WTC11 (cell line): ENCODE results near the gene ALOXE3. TPM values are rescaled to one million over a fixed set of nuclear protein-coding genes. Genes with fewer than 3 reads are reported as not detected.

Source experiments
- ATAC-seq: fragments of 200-7000 bp; cut with Tn5 transposase; 2 replicates; pipeline ENCODE4 v1.10.0; 2021; ENCODE audit warnings: mild to moderate bottlenecking, moderate library complexity
- CTCF ChIA-PET: fragments of 300-600 bp; sonication (Branson Sonifier 250); formaldehyde crosslinking; loops from one replicate; lab custom pipeline; 2021; ENCODE audit warnings: antibody characterized with exemption; lab: Charles Lee
- POLR2A ChIA-PET: fragments of 350-600 bp; sonication (Branson Sonifier 250); formaldehyde crosslinking; loops from one replicate; lab custom pipeline; 2021; ENCODE audit warnings: antibody characterized with exemption; lab: Charles Lee
- DNase-seq: peaks from one replicate; pipeline ENCODE4 v3.0.0; 2021; ENCODE audit warnings: low spot score
- H3K27ac Mint-ChIP-seq: 2 replicates; pipeline ENCODE4 v1.8.0; 2021; ENCODE audit warnings: mixed read lengths
- H3K27me3 Mint-ChIP-seq: 2 replicates; pipeline ENCODE4 v1.8.0; 2021; ENCODE audit warnings: low read depth, mild to moderate bottlenecking, moderate library complexity, mixed read lengths
- H3K36me3 Mint-ChIP-seq: 2 replicates; pipeline ENCODE4 v1.8.0; 2021; ENCODE audit warnings: mixed read lengths
- H3K4me1 Mint-ChIP-seq: 2 replicates; pipeline ENCODE4 v1.8.0; 2022; ENCODE audit warnings: mixed read lengths
- H3K4me3 Mint-ChIP-seq: 2 replicates; pipeline ENCODE4 v1.8.0; 2021; ENCODE audit warnings: mild to moderate bottlenecking, moderate library complexity, mixed read lengths
- H3K9me3 Mint-ChIP-seq: 2 replicates; pipeline ENCODE4 v1.8.0; 2021; ENCODE audit warnings: mixed read lengths
- ARID4B ChIP-seq: sonication (generic); formaldehyde crosslinking; IDR thresholded peaks from 2 replicates; pipeline ENCODE4 v1.8.0; 2023; ENCODE audit warnings: missing genetic modification reagents, mild to moderate bottlenecking, borderline replicate concordance
- FOXJ3 ChIP-seq: sonication (generic); formaldehyde crosslinking; IDR thresholded peaks from 2 replicates; pipeline ENCODE4 v1.9.0; 2021; ENCODE audit warnings: missing genetic modification reagents, mild to moderate bottlenecking, borderline replicate concordance
- JAZF1 ChIP-seq: fragments of 250-450 bp; sonication (Bioruptor Pico); IDR thresholded peaks from 2 replicates; pipeline ENCODE4 v1.9.0; 2021; ENCODE audit warnings: moderate library complexity, mild to moderate bottlenecking, inconsistent platforms
- MAX ChIP-seq: sonication (generic); formaldehyde crosslinking; IDR thresholded peaks from 2 replicates; pipeline ENCODE4 v1.8.0; 2022; ENCODE audit warnings: mild to moderate bottlenecking, missing genetic modification reagents
- NFE2L1 ChIP-seq: sonication (generic); formaldehyde crosslinking; IDR thresholded peaks from 2 replicates; pipeline ENCODE4 v1.8.1; 2023; ENCODE audit warnings: missing genetic modification reagents
- NR2C2 ChIP-seq: sonication (generic); formaldehyde crosslinking; IDR thresholded peaks from 2 replicates; pipeline ENCODE4 v1.8.0; 2022; ENCODE audit warnings: mild to moderate bottlenecking, missing genetic modification reagents
- TEAD4 ChIP-seq: sonication (generic); formaldehyde crosslinking; IDR thresholded peaks from 2 replicates; pipeline ENCODE4 v1.8.0; 2022; ENCODE audit warnings: mild to moderate bottlenecking, missing genetic modification reagents
- ZNF416 ChIP-seq: fragments of 250-450 bp; sonication (Bioruptor Pico); IDR thresholded peaks from 2 replicates; pipeline ENCODE4 v1.9.0; 2021; ENCODE audit warnings: mild to moderate bottlenecking, inconsistent platforms
- total RNA-seq: library from RNA; stranded (reverse); gene quantifications from 3 replicates; pipeline ENCODE4 v1.2.3, GENCODE V29; 2021
- TF ChIP-seq, protein P1 (sequence below): fragments of 250-450 bp; sonication (Bioruptor Pico); IDR thresholded peaks from 2 replicates; pipeline ENCODE4 v2.1.2; 2022; ENCODE audit warnings: mild to moderate bottlenecking, moderate library complexity
- TF ChIP-seq, protein P2 (sequence below): fragments of 250-450 bp; sonication (Bioruptor Pico); IDR thresholded peaks from 2 replicates; pipeline ENCODE4 v1.9.0; 2021; ENCODE audit warnings: mild to moderate bottlenecking
- TF ChIP-seq, protein P3 (sequence below): sonication (generic); formaldehyde crosslinking; IDR thresholded peaks from 2 replicates; pipeline ENCODE4 v1.8.1; 2022; ENCODE audit warnings: mild to moderate bottlenecking, missing genetic modification reagents, moderate library complexity, borderline replicate concordance

ALOXE3 gene
- total RNA-seq, 1 experiment from 2014 or later: 0.81 TPM

GRCh38 chr17:8076502-8077266 lies 41.6 kb downstream of the ALOXE3 start (continued):
- TF ChIP-seq JAZF1 (CRISPR knock-in tag): no peak
- TF ChIP-seq, all 79 proteins: peak for 0

DNA sequence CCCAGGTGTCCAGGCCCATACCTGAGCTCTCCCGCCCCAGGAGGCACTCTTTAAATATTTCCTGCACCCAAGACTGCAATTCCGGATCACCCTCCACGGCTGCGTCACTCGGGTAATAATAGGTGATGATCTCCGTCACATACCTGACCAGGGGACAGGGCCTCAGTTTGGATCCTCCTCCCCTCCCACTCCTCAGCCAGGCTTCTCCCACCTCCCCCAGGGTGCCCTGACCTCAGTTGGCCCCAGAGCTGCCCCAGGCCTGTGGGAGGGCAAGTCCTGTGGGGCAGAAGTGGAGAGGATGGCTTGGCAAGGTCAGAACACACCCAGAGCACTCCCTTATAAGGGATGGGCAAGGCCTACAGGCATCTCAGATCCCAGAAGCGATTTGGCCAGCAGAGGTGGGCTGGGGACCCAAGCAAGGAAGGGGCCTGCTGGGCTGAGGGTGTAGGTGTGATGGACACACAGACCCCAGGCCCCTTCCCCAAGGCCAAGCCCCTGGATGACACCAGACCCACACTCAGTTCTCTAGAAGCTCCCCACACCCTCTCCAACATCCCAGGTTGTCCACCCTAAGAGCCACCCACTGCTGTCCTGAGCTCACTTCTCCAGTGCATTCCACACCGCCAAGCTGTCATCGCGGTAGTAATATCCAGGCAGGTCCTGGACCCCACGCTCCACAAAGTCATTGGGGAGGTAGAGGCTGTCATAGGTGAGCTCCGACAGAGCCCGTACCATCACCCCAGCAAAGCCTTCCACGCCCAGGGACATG lies 42.6 kb downstream of the ALOXE3 start:
- peaks cover 88% of the 10 kb centered on the region for H3K27me3 Mint-ChIP-seq
- no peak overlapping the region for H3K27ac Mint-ChIP-seq
- no peaks in the 10 kb centered on the region for H3K36me3 Mint-ChIP-seq
- CTCF ChIA-PET: interaction anchor here (1.9 to 13.0 kb wide), 6 partner anchors 11 to 87 kb away, joined by 6 to 380 read pairs (median 69); partner anchors contain the start of genes ALOX12B and ALOXE3
- no peak overlapping the region for H3K4me3 Mint-ChIP-seq
- H3K4me1 Mint-ChIP-seq: peaks cover 28% of the 10 kb centered on the region
- ATAC-seq: no peak
- H3K9me3 Mint-ChIP-seq: no peaks in the 10 kb centered on the region
- no peak for TF ChIP-seq NR2C2 (CRISPR knock-in tag)
- TF ChIP-seq, protein P1, sequence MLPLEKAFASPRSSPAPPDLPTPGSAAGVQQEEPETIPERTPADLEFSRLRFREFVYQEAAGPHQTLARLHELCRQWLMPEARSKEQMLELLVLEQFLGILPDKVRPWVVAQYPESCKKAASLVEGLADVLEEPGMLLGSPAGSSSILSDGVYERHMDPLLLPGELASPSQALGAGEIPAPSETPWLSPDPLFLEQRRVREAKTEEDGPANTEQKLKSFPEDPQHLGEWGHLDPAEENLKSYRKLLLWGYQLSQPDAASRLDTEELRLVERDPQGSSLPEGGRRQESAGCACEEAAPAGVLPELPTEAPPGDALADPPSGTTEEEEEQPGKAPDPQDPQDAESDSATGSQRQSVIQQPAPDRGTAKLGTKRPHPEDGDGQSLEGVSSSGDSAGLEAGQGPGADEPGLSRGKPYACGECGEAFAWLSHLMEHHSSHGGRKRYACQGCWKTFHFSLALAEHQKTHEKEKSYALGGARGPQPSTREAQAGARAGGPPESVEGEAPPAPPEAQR (CRISPR knock-in tag): no peak
- no peak for TF ChIP-seq ZNF416 (CRISPR knock-in tag)
- no peak for TF ChIP-seq NFE2L1 (CRISPR knock-in tag)
- TF ChIP-seq, protein P2, sequence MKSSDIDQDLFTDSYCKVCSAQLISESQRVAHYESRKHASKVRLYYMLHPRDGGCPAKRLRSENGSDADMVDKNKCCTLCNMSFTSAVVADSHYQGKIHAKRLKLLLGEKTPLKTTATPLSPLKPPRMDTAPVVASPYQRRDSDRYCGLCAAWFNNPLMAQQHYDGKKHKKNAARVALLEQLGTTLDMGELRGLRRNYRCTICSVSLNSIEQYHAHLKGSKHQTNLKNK: no peak
- TF ChIP-seq, protein P3, sequence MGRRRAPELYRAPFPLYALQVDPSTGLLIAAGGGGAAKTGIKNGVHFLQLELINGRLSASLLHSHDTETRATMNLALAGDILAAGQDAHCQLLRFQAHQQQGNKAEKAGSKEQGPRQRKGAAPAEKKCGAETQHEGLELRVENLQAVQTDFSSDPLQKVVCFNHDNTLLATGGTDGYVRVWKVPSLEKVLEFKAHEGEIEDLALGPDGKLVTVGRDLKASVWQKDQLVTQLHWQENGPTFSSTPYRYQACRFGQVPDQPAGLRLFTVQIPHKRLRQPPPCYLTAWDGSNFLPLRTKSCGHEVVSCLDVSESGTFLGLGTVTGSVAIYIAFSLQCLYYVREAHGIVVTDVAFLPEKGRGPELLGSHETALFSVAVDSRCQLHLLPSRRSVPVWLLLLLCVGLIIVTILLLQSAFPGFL (CRISPR knock-in tag): no peak
- no peak for TF ChIP-seq TEAD4
- no peak for TF ChIP-seq FOXJ3 (CRISPR knock-in tag)
- no peak for TF ChIP-seq MAX (CRISPR knock-in tag)
- TF ChIP-seq ARID4B (CRISPR knock-in tag): no peak
- TF ChIP-seq JAZF1 (CRISPR knock-in tag): no peak
- POLR2A ChIA-PET: no interaction called here
- DNase-seq: no peak

GRCh38 chr17:8075081-8075480 lies 43.2 kb downstream of the ALOXE3 start:
- no peaks in the 10 kb centered on the region for H3K36me3 Mint-ChIP-seq
- peaks cover 23% of the 10 kb centered on the region for H3K4me1 Mint-ChIP-seq
- ATAC-seq (no peak), DNase-seq (no peak)
- CTCF ChIA-PET: interaction anchor here (2.5 to 13.0 kb wide), 8 partner anchors 12 to 87 kb away, joined by 6 to 380 read pairs (median 62); partner anchors contain the start of genes ALOX12B and ALOXE3
- peaks cover 89% of the 10 kb centered on the region for H3K27me3 Mint-ChIP-seq
- POLR2A ChIA-PET: no interaction called here
- no peak overlapping the region for H3K4me3 Mint-ChIP-seq
- no peak overlapping the region for H3K27ac Mint-ChIP-seq
- no peaks in the 10 kb centered on the region for H3K9me3 Mint-ChIP-seq
- TF ChIP-seq ARID4B (CRISPR knock-in tag): no peak
- no peak for TF ChIP-seq NFE2L1 (CRISPR knock-in tag)
- TF ChIP-seq, protein P3 (CRISPR knock-in tag): no peak
